AG10803 (cell line): Measurements from ENCODE around the gene SMIM12.

ENCODE experiments used
- DNase-seq: peaks from one replicate; pipeline ENCODE4 v3.0.0; 2010; ENCODE audit warnings: low read depth
- H3K4me3 ChIP-seq: 2 replicates; pipeline ENCODE4 v1.5.1; 2011; ENCODE audit warnings: mild to moderate bottlenecking, low read length, control low read depth
- CTCF ChIP-seq: conservative IDR thresholded peaks from 2 replicates; pipeline ENCODE4 v1.5.1; 2011; ENCODE audit warnings: mild to moderate bottlenecking, low read length, control low read depth, inconsistent platforms

Gene SMIM12

GRCh38 chr1:34874296-34874952 lies 14.9 kb upstream of the SMIM12 start:
- TF ChIP-seq CTCF: no peak
- no peak overlapping the region for H3K4me3 ChIP-seq
- DNase-seq: no peak

- no peak overlapping the region for H3K4me3 ChIP-seq
- DNase-seq: no peak
- TF ChIP-seq CTCF: no peak
These were observed 12.6 kb upstream of the SMIM12 start for GRCh38 chr1:34872133-34872503.

GRCh38 chr1:34871443-34872132 lies 12.0 kb upstream of the SMIM12 start:
- H3K4me3 ChIP-seq: no peak overlapping the region
- no peak for DNase-seq
- TF ChIP-seq CTCF: no peak

GRCh38 chr1:34870395-34870794 lies 10.8 kb upstream of the SMIM12 start:
- no peak for TF ChIP-seq CTCF
- no peak for DNase-seq
- no peak overlapping the region for H3K4me3 ChIP-seq

GRCh38 chr1:34869760-34870159 lies 10.2 kb upstream of the SMIM12 start:
- no peak for DNase-seq
- TF ChIP-seq CTCF: no peak
- no peak overlapping the region for H3K4me3 ChIP-seq

GRCh38 chr1:34868230-34869049 lies 8.9 kb upstream of the SMIM12 start:
- no peak for TF ChIP-seq CTCF
- H3K4me3 ChIP-seq: no peak overlapping the region
- DNase-seq: no peak
